ENCODE data around the gene NEK10.
"Not testable (repeated sequence)": the region's sequence is repeated elsewhere in the genome, so short reads cannot be mapped to it uniquely, and the experiment has no call there.

- not testable (repeated sequence) for TF ChIP-seq CTCF (conservative IDR thresholded peaks at IDR 0.05; ENCODE audit: low read length); EZH2phosphoT487 (IDR thresholded peaks at IDR 0.05; ENCODE audit: borderline replicate concordance)
These were observed 40.0 kb downstream of the NEK10 start for GRCh38 chr3:27328982-27329762.

Data from Loucy (cell line).